Superior temporal gyrus (tissue), 1 donor: Measurements from ENCODE around the gene C16orf89.
"Not testable (repeated sequence)": the region's sequence is repeated elsewhere in the genome, so short reads cannot be mapped to it uniquely, and the experiment has no call there.

Experiments used
- DNase-seq: peaks from one replicate; pipeline ENCODE4 v3.0.0-alpha.2; 2016; ENCODE audit errors: extremely low spot score

Gene C16orf89

GRCh38 chr16:5060073-5060641 lies 5.6 kb downstream of the C16orf89 start:
- no peak for DNase-seq

- no peak for DNase-seq
These were observed 6.2 kb downstream of the C16orf89 start for GRCh38 chr16:5059386-5060072.

- DNase-seq, result no peak
These were observed 7.3 kb downstream of the C16orf89 start for GRCh38 chr16:5058476-5058875.

- DNase-seq, result no peak
These were observed 9.4 kb downstream of the C16orf89 start for GRCh38 chr16:5056352-5056751.

- DNase-seq, result no peak
These were observed 10.6 kb downstream of the C16orf89 start for GRCh38 chr16:5054876-5055865.

GRCh38 chr16:5046914-5047313 lies 18.8 kb downstream of the C16orf89 start:
- DNase-seq, result no peak

- no peak for DNase-seq
These were observed 20.1 kb downstream of the C16orf89 start for GRCh38 chr16:5045499-5046115.

- DNase-seq, result not testable (repeated sequence)
These were observed 21.2 kb downstream of the C16orf89 start for GRCh38 chr16:5044581-5044980.

GRCh38 chr16:5044011-5044540 lies 21.7 kb downstream of the C16orf89 start:
- DNase-seq, result no peak

- DNase-seq, result no peak
These were observed 23.1 kb downstream of the C16orf89 start for GRCh38 chr16:5042574-5043171.

GRCh38 chr16:5041600-5042133 lies 24.1 kb downstream of the C16orf89 start:
- DNase-seq, result no peak

- DNase-seq, result no peak
These were observed 25.3 kb downstream of the C16orf89 start for GRCh38 chr16:5040451-5040850.

- peak; percentile 77 for DNase-seq
These were observed 29.3 kb downstream of the C16orf89 start for GRCh38 chr16:5036228-5037156.

GRCh38 chr16:5035909-5036227 lies 29.9 kb downstream of the C16orf89 start:
- peak; percentile 6 for DNase-seq

GRCh38 chr16:5034167-5034523 lies 31.6 kb downstream of the C16orf89 start:
- DNase-seq, result no peak

- DNase-seq, result peak; percentile 92
These were observed 32.2 kb downstream of the C16orf89 start, which contains the start of gene NAGPA for GRCh38 chr16:5033256-5034166. TSS of gene NAGPA (minus strand) at chr16:5033935. CDS start at chr16:5033914, 21 bp downstream.

GRCh38 chr16:5032748-5033167 lies 33.0 kb downstream of the C16orf89 start:
- DNase-seq, result no peak

GRCh38 chr16:5031601-5032000 lies 34.2 kb downstream of the C16orf89 start:
- DNase-seq, result no peak
